ACC112 (cell line): Measurements from ENCODE around the gene NTSR2.

Source experiments
- H2AFZ ChIP-seq: fragments of 200-600 bp; sonication (generic); one replicate; pipeline ENCODE4 v1.6.0; 2017; ENCODE audit warnings: antibody characterized with exemption, low read length; ENCODE audit not compliant: unreplicated experiment
- H3K27ac ChIP-seq: fragments of 200-600 bp; sonication (generic); 2 replicates; pipeline ENCODE4 v1.5.1; 2014; ENCODE audit warnings: low read depth, mild to moderate bottlenecking, antibody characterized with exemption, low read length, moderate library complexity
- H3K27me3 ChIP-seq: fragments of 200-600 bp; sonication (generic); 2 replicates; pipeline ENCODE4 v1.6.1; 2014; ENCODE audit warnings: mild to moderate bottlenecking, antibody characterized with exemption, low read length, moderate library complexity, mixed read lengths; ENCODE audit not compliant: insufficient read depth
- H3K36me3 ChIP-seq: fragments of 200-600 bp; sonication (generic); 2 replicates; pipeline ENCODE4 v1.6.1; 2016; ENCODE audit warnings: mild to moderate bottlenecking, antibody characterized with exemption, low read length, moderate library complexity, mixed read lengths; ENCODE audit not compliant: insufficient read depth
- H3K4me1 ChIP-seq: fragments of 200-600 bp; sonication (generic); one replicate; pipeline ENCODE4 v1.6.1; 2016; ENCODE audit warnings: low read length, mixed read lengths; ENCODE audit not compliant: insufficient read depth, unreplicated experiment, control insufficient read depth
- H3K4me3 ChIP-seq: fragments of 200-600 bp; sonication (generic); 2 replicates; pipeline ENCODE4 v1.5.1; 2014; ENCODE audit warnings: mild to moderate bottlenecking, low read depth, low read length
- H3K79me2 ChIP-seq: fragments of 200-600 bp; sonication (generic); one replicate; pipeline ENCODE4 v1.6.0; 2016; ENCODE audit warnings: low read length; ENCODE audit not compliant: control insufficient read depth, unreplicated experiment, insufficient read depth

Gene NTSR2

GRCh38 chr2:11699686-11700670 is 30.0 kb upstream of the NTSR2 start:
- H3K27me3 ChIP-seq: no peaks in the 10 kb centered on the region
- no peaks in the 10 kb centered on the region for H3K79me2 ChIP-seq
- peaks cover 51% of the 10 kb centered on the region for H3K4me1 ChIP-seq
- no peaks in the 10 kb centered on the region for H3K36me3 ChIP-seq
- no peak overlapping the region for H3K4me3 ChIP-seq
- no peak overlapping the region for H2AFZ ChIP-seq
- no peak overlapping the region for H3K27ac ChIP-seq

DNA sequence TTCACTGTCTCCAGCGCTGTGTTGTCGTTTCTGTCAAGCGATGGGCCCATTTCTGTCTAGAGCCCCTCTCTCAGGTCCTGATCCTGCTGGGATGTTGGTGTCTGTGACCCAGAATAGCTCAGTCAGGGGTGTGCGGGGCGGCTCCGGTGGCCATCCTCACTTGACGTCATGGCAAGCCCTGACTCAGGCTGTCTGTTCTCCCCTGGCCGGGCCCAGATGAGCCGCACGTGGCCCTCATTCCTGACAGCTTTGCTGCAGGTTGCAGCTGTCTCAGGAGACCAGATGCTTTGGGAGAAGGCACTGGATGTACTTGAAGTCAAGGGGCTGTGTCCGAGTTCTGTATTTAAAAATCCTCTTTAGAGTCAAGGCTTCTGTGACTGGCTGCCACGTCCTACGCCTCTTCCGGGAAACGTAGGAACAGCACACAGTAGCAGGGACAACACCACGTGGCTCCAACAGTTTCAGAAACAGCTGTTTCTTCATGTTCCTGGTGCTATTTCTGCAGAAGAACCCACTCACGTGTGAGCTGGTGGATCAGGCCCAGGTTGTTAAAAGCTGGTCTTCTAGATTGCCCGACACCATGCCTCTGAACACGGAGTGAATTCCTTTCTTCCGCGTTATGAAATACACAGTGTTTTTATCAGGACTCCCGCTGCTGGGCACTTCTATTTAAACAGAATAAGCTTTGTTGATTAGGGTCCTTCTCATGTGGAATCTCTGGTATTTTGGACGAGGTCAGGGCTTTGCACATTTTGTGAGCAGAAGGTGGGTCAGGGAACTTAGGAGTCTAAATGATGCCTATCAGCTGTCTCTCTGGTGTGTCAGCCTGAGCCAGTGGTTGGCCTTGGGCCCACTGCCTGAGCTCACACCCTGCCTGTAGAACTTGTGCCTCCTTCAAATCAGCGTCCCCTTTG is 28.3 kb upstream of the NTSR2 start:
- peak overlapping the region; percentile 83 for H3K27ac ChIP-seq
- no peak overlapping the region for H3K4me3 ChIP-seq
- H3K79me2 ChIP-seq: no peaks in the 10 kb centered on the region
- no peaks in the 10 kb centered on the region for H3K36me3 ChIP-seq
- H3K4me1 ChIP-seq: peaks cover 36% of the 10 kb centered on the region
- peak overlapping the region; percentile 17 for H2AFZ ChIP-seq
- no peaks in the 10 kb centered on the region for H3K27me3 ChIP-seq

- Histone ChIP-seq H3K4me3 (no peak overlapping the region; the same call in 1 of the 2 replicates), H3K79me2 (no peaks in the 10 kb centered on the region), H3K36me3 (no peaks in the 10 kb centered on the region), H3K27ac (peak overlapping the region; percentile 83), H3K27me3 (no peaks in the 10 kb centered on the region), H3K4me1 (peaks cover 28% of the 10 kb centered on the region), H2AFZ (peak overlapping the region; percentile 17)
Observed at GRCh38 chr2:11697103-11697871, 27.3 kb upstream of the NTSR2 start.

GRCh38 chr2:11696736-11697102 is 26.7 kb upstream of the NTSR2 start:
- H3K36me3 ChIP-seq: no peaks in the 10 kb centered on the region
- H2AFZ ChIP-seq: no peak overlapping the region
- peak overlapping the region; percentile 83; the same call in 1 of the 2 replicates for H3K27ac ChIP-seq
- H3K4me3 ChIP-seq: no peak overlapping the region
- H3K4me1 ChIP-seq: peaks cover 28% of the 10 kb centered on the region
- no peaks in the 10 kb centered on the region for H3K27me3 ChIP-seq
- H3K79me2 ChIP-seq: no peaks in the 10 kb centered on the region

DNA sequence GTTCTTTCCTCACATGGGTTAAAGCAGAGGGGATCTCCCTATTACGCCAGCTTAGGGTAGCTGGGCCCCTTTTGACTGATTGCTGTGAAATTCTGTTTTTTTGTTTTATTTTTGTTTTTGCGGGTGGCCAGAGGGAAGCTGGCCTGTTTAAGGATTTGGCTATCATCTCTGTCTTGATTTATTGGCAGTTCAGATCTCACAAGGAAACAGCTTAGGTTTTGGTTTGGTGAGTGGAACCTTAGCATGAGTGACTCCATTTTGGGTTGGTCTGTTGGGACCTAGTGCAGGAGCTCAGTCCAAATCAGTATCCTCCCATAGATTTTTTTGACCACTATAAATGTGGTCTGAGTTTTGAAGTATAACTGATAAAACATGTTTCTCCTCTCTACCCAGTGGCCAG is 25.6 kb upstream of the NTSR2 start:
- no peak overlapping the region for H3K4me3 ChIP-seq
- no peaks in the 10 kb centered on the region for H3K79me2 ChIP-seq
- H2AFZ ChIP-seq: no peak overlapping the region
- H3K4me1 ChIP-seq: peaks cover 28% of the 10 kb centered on the region
- no peaks in the 10 kb centered on the region for H3K36me3 ChIP-seq
- no peak overlapping the region for H3K27ac ChIP-seq
- no peaks in the 10 kb centered on the region for H3K27me3 ChIP-seq

- Histone ChIP-seq H3K27me3 (no peaks in the 10 kb centered on the region), H3K4me3 (no peak overlapping the region), H3K36me3 (no peaks in the 10 kb centered on the region), H3K79me2 (no peaks in the 10 kb centered on the region), H2AFZ (no peak overlapping the region), H3K4me1 (peaks cover 26% of the 10 kb centered on the region), H3K27ac (no peak overlapping the region)
Observed at GRCh38 chr2:11692966-11693521, 23.0 kb upstream of the NTSR2 start.

DNA sequence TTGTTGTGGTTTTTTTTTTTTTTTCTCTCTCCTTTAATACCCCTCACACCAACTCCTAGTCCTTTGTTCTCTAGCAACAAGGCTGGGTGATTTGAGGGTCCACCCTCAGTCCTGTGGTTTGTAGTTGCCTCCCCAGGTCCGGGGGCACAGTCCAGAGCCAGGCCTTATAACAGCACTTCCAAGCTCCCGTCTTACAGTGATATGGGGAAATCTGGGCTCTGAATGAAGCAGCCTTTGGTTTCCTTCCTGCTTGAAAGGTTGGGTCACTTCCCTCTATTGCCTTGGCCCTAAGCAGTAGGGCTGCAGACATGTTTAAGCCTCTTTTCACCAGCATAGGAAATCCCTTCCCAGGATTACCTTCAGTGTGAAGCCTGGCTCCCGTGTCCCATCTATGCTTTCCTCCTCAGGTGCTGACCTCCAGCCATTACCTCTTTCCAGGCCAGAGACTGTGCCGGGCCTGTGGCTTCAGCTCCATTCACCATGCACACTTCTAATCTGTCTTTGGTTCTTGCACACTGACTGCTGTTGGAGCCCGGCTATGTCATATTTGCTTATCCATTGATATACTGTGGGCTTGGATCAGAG is 21.2 kb upstream of the NTSR2 start:
- no peaks in the 10 kb centered on the region for H3K27me3 ChIP-seq
- H3K4me1 ChIP-seq: peaks cover 11% of the 10 kb centered on the region
- no peaks in the 10 kb centered on the region for H3K36me3 ChIP-seq
- no peak overlapping the region for H3K27ac ChIP-seq
- H2AFZ ChIP-seq: no peak overlapping the region
- H3K4me3 ChIP-seq: no peak overlapping the region
- H3K79me2 ChIP-seq: no peaks in the 10 kb centered on the region

DNA sequence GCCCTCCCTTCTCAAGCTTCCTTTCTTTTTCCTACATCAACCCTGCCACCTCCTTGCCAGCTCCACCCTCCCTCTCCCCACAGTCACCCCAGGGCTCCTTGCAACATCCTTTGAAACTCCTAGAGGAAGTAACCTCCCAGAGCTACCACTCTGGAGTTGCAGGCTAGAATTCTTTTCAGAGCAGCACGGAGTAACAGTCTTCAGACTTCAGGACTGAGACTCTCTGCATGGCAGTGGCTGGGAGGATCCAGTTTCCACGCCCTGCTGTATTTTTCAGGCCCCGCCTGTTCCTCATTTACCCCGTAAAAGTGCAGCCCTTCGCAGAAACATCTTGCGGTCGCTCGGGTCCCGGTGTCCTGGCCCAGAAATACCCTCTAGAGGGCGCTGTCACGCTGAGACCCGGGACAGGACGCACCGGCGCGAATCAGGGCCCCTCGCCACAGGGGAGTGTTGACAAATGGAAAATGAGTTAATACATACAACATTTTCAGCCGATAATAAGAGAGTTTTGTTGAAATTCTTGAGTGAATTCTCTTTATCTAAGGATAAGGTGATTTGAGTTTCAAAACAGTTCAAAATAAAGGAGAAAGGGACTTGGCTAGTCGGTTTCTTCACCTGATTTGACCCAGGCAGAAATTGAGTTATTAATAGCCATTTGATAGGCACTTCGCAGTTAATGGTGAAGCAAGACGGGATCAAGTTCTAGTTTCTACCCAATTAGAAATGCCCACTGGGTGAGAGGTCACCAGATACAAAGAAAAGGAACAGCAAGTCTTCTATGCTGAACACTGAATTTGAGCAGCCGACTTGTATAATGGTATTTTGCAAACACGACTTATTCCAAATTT is 18.5 kb upstream of the NTSR2 start:
- Histone ChIP-seq H3K79me2 (no peaks in the 10 kb centered on the region), H3K36me3 (no peaks in the 10 kb centered on the region), H3K27ac (no peak overlapping the region), H3K4me1 (peaks cover 11% of the 10 kb centered on the region), H2AFZ (peak overlapping the region; percentile 55), H3K27me3 (peaks cover 10% of the 10 kb centered on the region), H3K4me3 (peak overlapping the region; percentile 55)

- no peak overlapping the region for H3K27ac ChIP-seq
- no peaks in the 10 kb centered on the region for H3K79me2 ChIP-seq
- H3K4me3 ChIP-seq: peak overlapping the region; percentile 55; the same call in 1 of the 2 replicates
- peaks cover 17% of the 10 kb centered on the region for H3K27me3 ChIP-seq
- no peaks in the 10 kb centered on the region for H3K36me3 ChIP-seq
- H3K4me1 ChIP-seq: peaks cover 11% of the 10 kb centered on the region
- no peak overlapping the region for H2AFZ ChIP-seq
Observed at GRCh38 chr2:11687736-11688135, 17.7 kb upstream of the NTSR2 start.
